ENCODE measurements around the gene ELANE. TPM values are rescaled to one million over a fixed set of nuclear protein-coding genes. Genes with fewer than 3 reads are reported as not detected.
"Not testable (repeated sequence)": the region's sequence is repeated elsewhere in the genome, so short reads cannot be mapped to it uniquely, and the experiment has no call there.

Gene ELANE
- total RNA-seq, 2 experiments from 2014 or later, result not detected

GRCh38 chr19:842802-843179 is 9.3 kb upstream of the ELANE start:
- not testable (repeated sequence) for H3K27ac Mint-ChIP-seq; ATAC-seq; H3K4me3 Mint-ChIP-seq; H3K4me1 Mint-ChIP-seq; H3K36me3 Mint-ChIP-seq; DNase-seq; H3K9me3 Mint-ChIP-seq (ENCODE audit: low read depth)
- CTCF ChIA-PET, result interaction anchor here (1.1 kb wide), 1 partner anchor 73 kb away, joined by 3 read pairs; no protein-coding TSS in a partner anchor
- peaks cover 33% of the 10 kb centered on the region for H3K27me3 Mint-ChIP-seq

DNA sequence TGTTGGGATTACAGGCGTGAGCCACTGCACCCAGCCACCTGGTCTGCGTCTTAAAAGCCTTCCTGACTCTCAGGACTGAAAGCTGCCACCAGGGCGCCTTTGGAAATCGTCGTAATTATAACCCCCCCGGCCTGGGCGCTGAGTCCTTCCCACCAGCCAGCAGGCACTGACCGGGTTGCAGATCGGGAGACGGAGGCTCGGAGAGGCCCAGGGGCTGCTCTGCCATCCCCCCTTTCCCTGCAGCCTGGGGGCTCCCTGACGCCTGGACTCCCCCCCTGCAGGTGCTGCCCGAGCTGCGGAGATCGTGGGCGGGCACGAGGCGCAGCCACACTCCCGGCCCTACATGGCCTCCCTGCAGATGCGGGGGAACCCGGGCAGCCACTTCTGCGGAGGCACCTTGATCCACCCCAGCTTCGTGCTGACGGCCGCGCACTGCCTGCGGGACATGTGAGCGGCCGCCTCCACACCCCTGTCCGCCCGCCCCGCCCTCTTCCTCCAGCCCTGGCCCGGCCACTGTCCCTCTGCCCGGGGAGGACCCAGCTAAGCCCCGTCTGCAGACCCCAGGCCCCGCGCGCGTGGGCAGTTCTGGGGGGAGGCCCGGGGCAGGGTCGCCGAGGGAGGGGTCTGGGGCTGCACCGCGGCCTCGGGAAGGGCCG is 8.8 kb upstream of the ELANE start:
- DNase-seq, result no peak
- Mint-ChIP-seq H3K9me3 (ENCODE audit: low read depth) (peaks cover 3% of the 10 kb centered on the region), H3K4me1 (peaks cover 3% of the 10 kb centered on the region), H3K27me3 (peaks cover 33% of the 10 kb centered on the region), H3K27ac (no peak overlapping the region), H3K4me3 (no peak overlapping the region), H3K36me3 (peaks cover 3% of the 10 kb centered on the region)
- CTCF ChIA-PET, result interaction anchor here (1.1 kb wide), 1 partner anchor 74 kb away, joined by 3 read pairs; no protein-coding TSS in a partner anchor
- peak; percentile 22 for ATAC-seq

DNA sequence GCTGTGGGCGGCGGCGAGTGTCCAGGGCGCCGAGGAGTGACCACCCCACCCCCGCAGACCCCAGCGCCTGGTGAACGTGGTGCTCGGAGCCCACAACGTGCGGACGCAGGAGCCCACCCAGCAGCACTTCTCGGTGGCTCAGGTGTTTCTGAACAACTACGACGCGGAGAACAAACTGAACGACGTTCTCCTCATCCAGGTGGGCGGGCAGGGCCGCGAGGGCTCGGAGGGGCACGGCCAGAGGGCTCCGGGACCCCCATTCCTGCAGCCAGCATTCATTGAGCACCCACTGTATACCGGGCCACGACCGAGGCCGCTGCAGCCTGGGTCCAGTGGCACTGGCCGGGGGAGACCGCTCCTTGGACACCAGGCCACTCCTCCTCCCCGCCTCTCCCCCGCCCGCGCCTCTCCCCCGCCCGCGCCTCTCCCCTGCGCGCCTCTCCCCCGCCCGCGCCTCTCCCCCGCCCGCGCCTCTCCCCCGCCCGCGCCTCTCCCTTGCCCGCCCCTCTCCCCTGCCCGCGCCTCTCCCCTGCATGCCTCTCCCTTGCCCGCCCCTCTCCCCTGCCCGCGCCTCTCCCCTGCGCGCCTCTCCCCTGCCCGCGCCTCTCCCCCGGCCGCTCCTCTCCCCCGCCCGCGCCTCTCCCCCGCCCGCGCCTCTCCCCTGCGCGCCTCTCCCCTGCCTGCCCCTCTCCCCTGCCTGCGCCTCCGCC is 8.1 kb upstream of the ELANE start:
- Mint-ChIP-seq H3K36me3 (peaks cover 3% of the 10 kb centered on the region), H3K27me3 (peaks cover 33% of the 10 kb centered on the region), H3K4me3 (no peak overlapping the region), H3K27ac (no peak overlapping the region), H3K9me3 (ENCODE audit: low read depth) (peaks cover 3% of the 10 kb centered on the region), H3K4me1 (peaks cover 3% of the 10 kb centered on the region)
- DNase-seq, result no peak
- no peak for ATAC-seq
- CTCF ChIA-PET, result interaction anchor here (1.0 kb wide), 1 partner anchor 140 kb away, joined by 3 read pairs; the partner anchor contains the start of gene WDR18

DNA sequence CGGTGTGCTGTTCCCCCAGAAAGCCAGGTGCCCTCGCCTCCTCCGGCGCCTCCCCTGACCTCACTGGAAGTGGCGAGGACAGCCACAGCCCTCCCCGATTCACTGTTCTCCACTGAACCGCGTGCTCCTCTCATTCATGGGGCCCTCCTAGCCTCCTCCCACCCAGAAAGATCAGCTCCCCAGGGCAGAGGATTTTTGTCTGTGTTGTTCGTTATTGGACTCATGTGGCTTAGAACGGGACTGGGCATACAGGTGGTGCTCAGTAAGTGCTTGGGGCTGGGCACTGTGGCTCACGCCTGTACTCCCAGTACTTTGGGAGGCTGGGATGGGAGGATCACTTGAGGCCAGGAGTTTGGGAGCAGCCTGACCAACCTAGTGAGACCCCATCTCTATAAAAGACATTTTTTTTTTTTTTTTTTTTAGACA is 7.5 kb upstream of the ELANE start:
- no peak overlapping the region for H3K4me3 Mint-ChIP-seq
- peaks cover 3% of the 10 kb centered on the region for H3K4me1 Mint-ChIP-seq
- H3K27me3 Mint-ChIP-seq, result peaks cover 33% of the 10 kb centered on the region
- H3K36me3 Mint-ChIP-seq, result peaks cover 3% of the 10 kb centered on the region
- H3K9me3 Mint-ChIP-seq (ENCODE audit: low read depth), result peaks cover 3% of the 10 kb centered on the region
- CTCF ChIA-PET, result interaction anchor here (0.7 to 1.0 kb wide), 2 partner anchors 81 to 140 kb away, joined by 3 to 4 read pairs; partner anchors contain the start of gene WDR18
- H3K27ac Mint-ChIP-seq, result no peak overlapping the region
- DNase-seq (no peak), ATAC-seq (no peak)

DNA sequence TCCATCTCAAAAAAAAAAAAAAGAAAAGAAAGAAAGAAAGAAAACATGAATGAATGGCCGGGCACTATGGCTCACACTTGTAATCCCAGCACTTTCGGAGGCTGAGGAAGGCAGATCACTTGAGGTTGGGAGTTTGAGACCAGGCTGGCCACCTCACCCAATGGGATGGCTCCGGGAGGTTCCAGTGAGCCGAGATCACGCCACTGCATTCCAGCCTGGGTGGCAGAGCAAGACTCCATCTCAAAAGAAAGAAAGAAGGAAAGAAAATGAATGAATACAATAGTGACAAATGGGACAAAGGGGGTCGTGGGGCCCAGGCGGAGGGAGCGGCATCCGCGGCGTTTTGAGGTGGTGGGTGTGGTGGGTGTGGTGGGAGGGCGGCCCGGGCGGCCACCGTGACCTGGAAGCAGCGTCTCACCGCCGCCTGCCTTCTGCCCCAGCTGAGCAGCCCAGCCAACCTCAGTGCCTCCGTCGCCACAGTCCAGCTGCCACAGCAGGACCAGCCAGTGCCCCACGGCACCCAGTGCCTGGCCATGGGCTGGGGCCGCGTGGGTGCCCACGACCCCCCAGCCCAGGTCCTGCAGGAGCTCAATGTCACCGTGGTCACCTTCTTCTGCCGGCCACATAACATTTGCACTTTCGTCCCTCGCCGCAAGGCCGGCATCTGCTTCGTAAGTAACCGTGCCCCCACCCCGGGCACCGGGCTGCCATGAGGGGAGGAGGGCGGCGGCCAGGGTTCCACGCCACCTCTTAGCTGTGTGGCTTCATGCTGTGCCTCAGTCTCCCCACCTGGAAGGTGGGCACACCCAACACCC is 6.2 kb upstream of the ELANE start:
- peaks cover 3% of the 10 kb centered on the region for H3K9me3 Mint-ChIP-seq (ENCODE audit: low read depth)
- H3K4me3 Mint-ChIP-seq, result no peak overlapping the region
- peaks cover 3% of the 10 kb centered on the region for H3K36me3 Mint-ChIP-seq
- peaks cover 3% of the 10 kb centered on the region for H3K4me1 Mint-ChIP-seq
- no peak overlapping the region for H3K27ac Mint-ChIP-seq
- CTCF ChIA-PET, result no interaction called here
- DNase-seq, result no peak
- peaks cover 36% of the 10 kb centered on the region for H3K27me3 Mint-ChIP-seq
- no peak for ATAC-seq

GRCh38 chr19:848386-848921 is 3.6 kb upstream of the ELANE start:
- no peak for ATAC-seq
- CTCF ChIA-PET, result no interaction called here
- H3K36me3 Mint-ChIP-seq, result no peaks in the 10 kb centered on the region
- H3K27ac Mint-ChIP-seq, result no peak overlapping the region
- no peak for DNase-seq
- H3K9me3 Mint-ChIP-seq (ENCODE audit: low read depth), result no peaks in the 10 kb centered on the region
- no peak overlapping the region for H3K4me3 Mint-ChIP-seq
- H3K27me3 Mint-ChIP-seq, result peaks cover 21% of the 10 kb centered on the region
- peaks cover 3% of the 10 kb centered on the region for H3K4me1 Mint-ChIP-seq

GRCh38 chr19:849195-849594 is 2.9 kb upstream of the ELANE start:
- not testable (repeated sequence) for ATAC-seq; H3K27ac Mint-ChIP-seq; H3K9me3 Mint-ChIP-seq (ENCODE audit: low read depth); DNase-seq; H3K4me1 Mint-ChIP-seq; H3K36me3 Mint-ChIP-seq; H3K4me3 Mint-ChIP-seq
- H3K27me3 Mint-ChIP-seq, result peaks cover 21% of the 10 kb centered on the region
- CTCF ChIA-PET, result interaction anchor here (1.0 kb wide), 1 partner anchor 79 kb away, joined by 3 read pairs; no protein-coding TSS in a partner anchor

GRCh38 chr19:850221-850978 is 1.7 kb upstream of the ELANE start:
- ATAC-seq (peak; percentile 20), DNase-seq (no peak)
- Mint-ChIP-seq H3K4me3 (no peak overlapping the region), H3K27ac (no peak overlapping the region), H3K36me3 (no peaks in the 10 kb centered on the region), H3K9me3 (ENCODE audit: low read depth) (no peaks in the 10 kb centered on the region), H3K4me1 (no peaks in the 10 kb centered on the region), H3K27me3 (peaks cover 12% of the 10 kb centered on the region)
- CTCF ChIA-PET, result interaction anchor here (0.7 to 1.5 kb wide), 2 partner anchors 13 to 80 kb away, joined by 3 to 6 read pairs; no protein-coding TSS in a partner anchor

DNA sequence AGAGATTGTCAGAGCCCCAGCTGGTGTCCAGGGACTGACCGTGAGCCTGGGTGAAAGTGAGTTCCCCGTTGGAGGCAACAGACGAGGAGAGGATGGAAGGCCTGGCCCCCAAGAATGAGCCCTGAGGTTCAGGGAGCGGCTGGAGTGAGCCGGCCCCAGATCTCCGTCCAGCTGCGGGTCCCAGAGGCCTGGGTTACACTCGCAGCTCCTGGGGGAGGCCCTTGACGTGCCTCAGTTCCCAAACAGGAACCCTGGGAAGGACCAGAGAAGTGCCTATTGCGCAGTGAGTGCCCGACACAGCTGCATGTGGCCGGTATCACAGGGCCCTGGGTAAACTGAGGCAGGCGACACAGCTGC is 1.1 kb upstream of the ELANE start:
- Mint-ChIP-seq H3K27me3 (peaks cover 9% of the 10 kb centered on the region), H3K4me3 (no peak overlapping the region), H3K36me3 (no peaks in the 10 kb centered on the region), H3K9me3 (ENCODE audit: low read depth) (no peaks in the 10 kb centered on the region), H3K4me1 (no peaks in the 10 kb centered on the region), H3K27ac (no peak overlapping the region)
- ATAC-seq (no peak), DNase-seq (no peak)
- CTCF ChIA-PET, result interaction anchor here (0.7 to 1.5 kb wide), 2 partner anchors 13 to 80 kb away, joined by 3 to 6 read pairs; no protein-coding TSS in a partner anchor

GRCh38 chr19:853014-853585 is 997 bp downstream of the ELANE start:
- Mint-ChIP-seq H3K4me3 (no peak overlapping the region), H3K4me1 (no peaks in the 10 kb centered on the region), H3K9me3 (ENCODE audit: low read depth) (no peaks in the 10 kb centered on the region), H3K36me3 (no peaks in the 10 kb centered on the region), H3K27me3 (peaks cover 3% of the 10 kb centered on the region), H3K27ac (no peak overlapping the region)
- CTCF ChIA-PET, result no interaction called here
- ATAC-seq (no peak), DNase-seq (no peak)

GRCh38 chr19:853614-854220 is 1.6 kb downstream of the ELANE start:
- not testable (repeated sequence) for H3K27me3 Mint-ChIP-seq; DNase-seq; H3K27ac Mint-ChIP-seq; H3K4me1 Mint-ChIP-seq; H3K9me3 Mint-ChIP-seq (ENCODE audit: low read depth); H3K4me3 Mint-ChIP-seq; ATAC-seq; H3K36me3 Mint-ChIP-seq
- CTCF ChIA-PET, result interaction anchor here (1.0 kb wide), 1 partner anchor 10 kb away, joined by 3 read pairs; no protein-coding TSS in a partner anchor

DNA sequence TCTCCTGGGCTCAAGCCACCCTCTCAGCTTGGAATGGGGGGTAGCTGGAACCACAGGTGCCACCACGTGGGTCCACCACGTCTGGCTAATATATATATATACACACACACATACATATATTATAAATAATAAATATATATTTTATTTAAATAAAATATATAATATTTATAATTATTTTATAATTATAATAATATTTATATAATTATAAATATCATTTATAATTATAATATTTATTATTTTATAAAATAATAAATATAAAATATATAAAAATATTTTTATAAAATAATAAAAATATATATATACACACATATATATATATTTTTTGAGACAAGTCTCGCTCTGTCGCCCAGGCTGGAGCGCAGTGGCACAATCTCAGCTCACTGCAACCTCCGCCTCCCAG is 2.4 kb downstream of the ELANE start:
- no peaks in the 10 kb centered on the region for H3K4me1 Mint-ChIP-seq
- H3K4me3 Mint-ChIP-seq, result no peak overlapping the region
- no peaks in the 10 kb centered on the region for H3K36me3 Mint-ChIP-seq
- no peak for ATAC-seq
- H3K9me3 Mint-ChIP-seq (ENCODE audit: low read depth), result no peaks in the 10 kb centered on the region
- H3K27me3 Mint-ChIP-seq, result peaks cover 11% of the 10 kb centered on the region
- no peak for DNase-seq
- H3K27ac Mint-ChIP-seq, result no peak overlapping the region
- CTCF ChIA-PET, result interaction anchor here (1.0 kb wide), 1 partner anchor 9 kb away, joined by 3 read pairs; no protein-coding TSS in a partner anchor
